ENCODE results near the gene S1PR3. TPM values are rescaled to one million over a fixed set of nuclear protein-coding genes. Genes with fewer than 3 reads are reported as not detected.
A peak's percentile ranks its signal among the peaks of the same experiment; 100 is the strongest.

Gene S1PR3
- total RNA-seq, 8 experiments from 2014 or later, result 0.54 to 117 (median 4.2) TPM

DNA sequence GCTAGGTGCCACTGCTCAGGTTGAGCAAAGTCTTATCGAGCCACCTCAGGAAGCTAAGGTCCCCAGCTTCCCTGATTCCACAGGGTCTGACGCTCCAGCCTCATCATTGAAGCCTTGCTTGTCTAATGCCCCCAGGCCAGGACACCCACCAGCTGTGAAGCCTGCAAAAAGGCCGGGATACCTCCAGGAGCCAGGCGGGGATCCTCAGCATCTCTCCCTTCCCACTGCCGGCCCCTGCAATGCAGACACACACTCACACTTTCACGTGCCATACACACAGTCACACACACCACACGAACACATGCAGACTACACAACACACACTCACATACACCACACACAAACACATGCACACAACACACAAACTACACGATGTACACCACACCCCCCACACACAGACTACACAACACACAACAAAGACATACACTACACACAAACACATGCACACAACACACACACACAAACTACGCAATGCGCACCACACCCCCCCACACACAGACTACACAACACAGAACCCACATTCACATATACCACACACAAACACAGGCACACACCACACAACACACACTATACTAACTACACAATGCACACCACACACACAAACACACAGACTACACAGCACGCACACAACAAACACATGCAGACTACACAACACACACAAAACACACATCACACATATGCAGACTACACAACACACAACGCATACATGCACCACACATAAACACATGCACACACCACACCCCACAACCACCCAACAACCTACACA lies 17.8 kb upstream of the S1PR3 start:
- Histone ChIP-seq H3K4me3 (no peak overlapping the region), H3K27ac (no peak overlapping the region), H3K4me1 (replicated peaks in 1 of 2) (peaks cover 2 to 4% of the 10 kb centered on the region in 2 donors)
- in situ Hi-C loops (cut with MboI; ENCODE audit: low pct_unique_long_range_greater_than_20kb in 2 of 9, low sequenced_read_pairs in 9 of 9, unreplicated experiment in 9 of 9), result no loop called here
- WGBS, 10 experiments, result 79 to 100% (median 94%) methylated on average over 2 to 12 of the region's 12 CpGs; no CpG with 5 or more reads in 2 of the 10 experiments
- no peak for ATAC-seq (replicated peaks in 6 of 8)

DNA sequence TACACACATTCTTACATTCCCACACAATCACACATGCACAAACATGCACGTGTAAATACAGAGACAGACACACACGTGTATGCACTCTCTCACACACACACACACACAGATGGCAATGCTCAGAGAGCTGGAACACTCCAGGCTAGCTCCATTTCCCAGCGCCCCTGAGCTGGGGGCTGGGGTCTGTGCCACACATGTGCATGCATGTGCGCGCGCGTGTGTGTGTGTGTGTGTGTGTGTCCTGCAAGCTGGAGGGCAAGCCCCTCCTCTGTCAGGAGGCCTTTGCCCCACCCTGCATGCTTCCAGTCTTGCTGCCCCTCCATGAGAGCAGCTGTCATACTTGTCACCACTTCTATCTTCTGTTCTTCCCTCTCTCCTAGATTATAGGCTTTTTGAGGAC lies 16.6 kb upstream of the S1PR3 start:
- Histone ChIP-seq H3K4me1 (replicated peaks in 1 of 2) (peaks cover 2 to 4% of the 10 kb centered on the region in 2 donors), H3K27ac (no peak overlapping the region), H3K4me3 (no peak overlapping the region)
- no peak for ATAC-seq (replicated peaks in 6 of 8)
- in situ Hi-C loops (cut with MboI; ENCODE audit: low pct_unique_long_range_greater_than_20kb in 2 of 9, low sequenced_read_pairs in 9 of 9, unreplicated experiment in 9 of 9), result loop anchor here in 4 of 9 experiments (25.0 kb wide), 4 partner anchors 137 to 1287 kb away; no protein-coding TSS in a partner anchor
- 32 to 100% (median 80%) methylated on average over 1 to 6 of the region's 7 CpGs; no CpG with 5 or more reads in 6 of the 10 experiments for WGBS, 10 experiments

GRCh38 chr9:88975966-88976889 lies 15.0 kb upstream of the S1PR3 start:
- ATAC-seq (replicated peaks in 6 of 8), result peak in 2 of 8 experiments; percentile 11 to 55
- 28 to 100% (median 77%) methylated on average over 2 to 6 of the region's 8 CpGs for WGBS, 10 experiments
- Histone ChIP-seq H3K4me1 (replicated peaks in 1 of 2) (peaks cover 0 to 4% of the 10 kb centered on the region in 2 donors), H3K4me3 (no peak overlapping the region), H3K27ac (no peak overlapping the region)
- in situ Hi-C loops (cut with MboI; ENCODE audit: low pct_unique_long_range_greater_than_20kb in 2 of 9, low sequenced_read_pairs in 9 of 9, unreplicated experiment in 9 of 9), result loop anchor here in 4 of 9 experiments (25.0 kb wide), 4 partner anchors 139 to 1289 kb away; no protein-coding TSS in a partner anchor

DNA sequence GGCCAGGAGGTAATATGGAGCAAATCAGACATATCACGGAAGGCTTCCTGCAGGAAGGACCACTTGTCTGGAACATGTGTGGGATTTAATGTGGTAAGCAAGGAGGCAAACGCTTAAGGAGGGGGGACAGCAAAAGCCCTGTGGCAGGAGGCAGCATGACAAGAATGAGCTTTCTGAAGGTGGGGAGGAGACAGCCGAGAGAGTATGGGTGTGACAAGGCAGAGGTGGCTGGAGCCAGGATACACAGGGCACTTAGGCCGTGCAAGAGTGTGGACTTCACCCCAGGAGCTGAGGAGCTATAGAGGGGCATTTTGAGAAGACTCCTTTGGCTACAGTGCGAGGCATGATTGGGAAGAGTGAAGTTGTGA lies 14.4 kb upstream of the S1PR3 start:
- ATAC-seq (replicated peaks in 6 of 8), result no peak
- H3K4me1 ChIP-seq (replicated peaks in 1 of 2), result no peaks in the 10 kb centered on the region
- no peak overlapping the region for H3K4me3 ChIP-seq
- 75 to 100% (median 93%) methylated on average over 2 to 5 of the region's 5 CpGs; no CpG with 5 or more reads in 5 of the 10 experiments for WGBS, 10 experiments
- H3K27ac ChIP-seq, result no peak overlapping the region
- in situ Hi-C loops (cut with MboI; ENCODE audit: low pct_unique_long_range_greater_than_20kb in 2 of 9, low sequenced_read_pairs in 9 of 9, unreplicated experiment in 9 of 9), result loop anchor here in 4 of 9 experiments (25.0 kb wide), 4 partner anchors 140 to 1290 kb away; no protein-coding TSS in a partner anchor

GRCh38 chr9:88978034-88978433 lies 13.2 kb upstream of the S1PR3 start:
- in situ Hi-C loops (cut with MboI; ENCODE audit: low pct_unique_long_range_greater_than_20kb in 2 of 9, low sequenced_read_pairs in 9 of 9, unreplicated experiment in 9 of 9), result loop anchor here in 4 of 9 experiments (25.0 kb wide), 4 partner anchors 141 to 1291 kb away; no protein-coding TSS in a partner anchor
- no peak for ATAC-seq (replicated peaks in 6 of 8)
- H3K27ac ChIP-seq, result no peak overlapping the region
- H3K4me3 ChIP-seq, result no peak overlapping the region
- 40 to 98% (median 83%) methylated on average over 2 to 5 of the region's 5 CpGs; no CpG with 5 or more reads in 2 of the 10 experiments for WGBS, 10 experiments
- no peaks in the 10 kb centered on the region for H3K4me1 ChIP-seq (replicated peaks in 1 of 2)

DNA sequence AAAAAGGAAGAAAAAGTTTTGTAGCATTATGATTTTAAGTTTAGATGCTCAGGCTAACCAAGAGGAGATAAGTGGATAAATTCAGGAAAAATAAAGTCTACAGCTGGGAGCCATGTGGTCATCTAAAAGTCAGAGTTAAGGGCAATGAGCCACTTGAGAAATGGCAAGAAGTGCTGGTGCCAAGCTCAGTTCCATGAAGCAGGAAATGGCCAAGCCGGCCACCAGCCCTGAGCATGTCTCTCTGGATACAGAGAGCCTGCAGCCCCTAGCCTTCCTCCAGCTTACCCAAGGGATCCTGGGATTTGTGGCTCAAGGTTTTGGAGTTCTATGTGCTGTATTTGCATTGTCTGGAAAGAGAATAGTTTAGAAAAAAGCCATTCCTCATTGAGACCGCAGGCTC lies 12.2 kb upstream of the S1PR3 start:
- no peak for ATAC-seq (replicated peaks in 6 of 8)
- Histone ChIP-seq H3K27ac (no peak overlapping the region), H3K4me3 (no peak overlapping the region), H3K4me1 (replicated peaks in 1 of 2) (no peaks in the 10 kb centered on the region)
- 57 to 100% (median 100%) methylated on average over 1 to 2 of the region's 2 CpGs; no CpG with 5 or more reads in 3 of the 10 experiments for WGBS, 10 experiments
- in situ Hi-C loops (cut with MboI; ENCODE audit: low pct_unique_long_range_greater_than_20kb in 2 of 9, low sequenced_read_pairs in 9 of 9, unreplicated experiment in 9 of 9), result loop anchor here in 4 of 9 experiments (25.0 kb wide), 4 partner anchors 142 to 1292 kb away; no protein-coding TSS in a partner anchor

- in situ Hi-C loops (cut with MboI; ENCODE audit: low pct_unique_long_range_greater_than_20kb in 2 of 9, low sequenced_read_pairs in 9 of 9, unreplicated experiment in 9 of 9), result loop anchor here in 4 of 9 experiments (25.0 kb wide), 4 partner anchors 142 to 1292 kb away; no protein-coding TSS in a partner anchor
- 78 to 100% (median 83%) methylated on average over 1 to 2 of the region's 2 CpGs; no CpG with 5 or more reads in 5 of the 10 experiments for WGBS, 10 experiments
- Histone ChIP-seq H3K4me1 (replicated peaks in 1 of 2) (no peaks in the 10 kb centered on the region), H3K4me3 (no peak overlapping the region), H3K27ac (no peak overlapping the region)
- no peak for ATAC-seq (replicated peaks in 6 of 8)
Observed at GRCh38 chr9:88979791-88980190, 11.5 kb upstream of the S1PR3 start.

DNA sequence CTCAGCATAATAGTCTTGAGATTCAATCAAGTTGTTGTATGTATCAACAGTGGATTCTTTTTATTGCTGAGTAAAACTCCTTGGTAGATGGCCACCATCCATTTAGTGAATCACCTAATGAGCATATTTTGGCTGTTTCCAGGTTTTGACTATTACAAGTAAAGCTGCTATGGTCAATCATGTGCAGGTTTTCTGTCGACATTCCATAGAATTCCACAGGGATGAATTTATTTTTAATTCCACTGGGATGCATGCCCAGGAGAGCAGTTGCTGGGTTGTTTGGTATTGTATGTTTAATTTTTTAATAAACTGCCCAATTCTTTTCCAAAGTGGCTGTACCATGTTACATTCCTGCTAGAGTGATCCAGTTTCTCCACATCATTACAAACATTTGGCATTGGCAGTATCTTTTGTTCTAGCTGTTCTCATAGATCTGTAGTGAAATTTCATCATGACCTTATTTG lies 10.5 kb upstream of the S1PR3 start:
- Histone ChIP-seq H3K4me3 (no peak overlapping the region), H3K4me1 (replicated peaks in 1 of 2) (no peaks in the 10 kb centered on the region), H3K27ac (no peak overlapping the region)
- in situ Hi-C loops (cut with MboI; ENCODE audit: low pct_unique_long_range_greater_than_20kb in 2 of 9, low sequenced_read_pairs in 9 of 9, unreplicated experiment in 9 of 9), result loop anchor here in 4 of 9 experiments (25.0 kb wide), 4 partner anchors 143 to 1293 kb away; no protein-coding TSS in a partner anchor
- 0 to 83% (median 40%) methylated on average over 1 of the region's 1 CpG; no CpG with 5 or more reads in 2 of the 10 experiments for WGBS, 10 experiments
- peak in 1 of 8 experiments; percentile 80 for ATAC-seq (replicated peaks in 6 of 8)

DNA sequence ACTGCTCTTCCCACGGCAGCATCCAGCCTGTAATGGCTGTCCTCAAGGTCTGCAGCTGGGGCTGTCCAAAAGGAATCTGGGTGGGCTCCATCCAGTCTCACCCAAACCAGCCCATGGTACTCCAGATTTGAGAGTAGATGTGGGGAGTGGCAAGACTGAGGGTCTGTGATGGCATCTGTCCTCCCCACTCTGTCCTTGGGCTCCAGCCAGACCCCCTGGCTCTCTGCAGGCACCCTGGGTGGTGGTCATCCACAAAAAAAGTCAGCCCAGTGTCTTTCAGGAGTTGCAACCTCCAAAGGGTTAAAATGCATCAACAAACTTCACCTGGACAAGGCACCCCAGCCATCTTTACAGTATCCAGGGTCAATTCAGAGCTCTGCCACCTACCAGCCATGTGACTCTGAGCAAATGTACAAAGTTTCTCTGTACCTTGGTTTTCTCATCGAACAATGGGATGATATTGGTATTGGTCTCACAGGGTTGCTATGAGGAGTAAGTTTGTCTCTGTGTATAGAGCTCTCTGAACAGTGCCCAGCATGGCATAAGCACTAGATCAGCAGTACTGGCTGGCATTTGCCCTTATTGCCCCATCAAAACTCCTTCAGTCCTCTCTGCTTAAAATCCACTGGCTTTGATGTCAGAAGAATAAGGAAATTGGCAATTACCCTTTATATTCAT lies 7.3 kb upstream of the S1PR3 start:
- in situ Hi-C loops (cut with MboI; ENCODE audit: low pct_unique_long_range_greater_than_20kb in 2 of 9, low sequenced_read_pairs in 9 of 9, unreplicated experiment in 9 of 9), result loop anchor here in 4 of 9 experiments (25.0 kb wide), 4 partner anchors 147 to 1297 kb away; no protein-coding TSS in a partner anchor
- H3K4me1 ChIP-seq (replicated peaks in 1 of 2), result no peaks in the 10 kb centered on the region
- ATAC-seq (replicated peaks in 6 of 8), result peak in 1 of 8 experiments; percentile 47

GRCh38 chr9:88984543-88984883 lies 6.8 kb upstream of the S1PR3 start:
- WGBS, 10 experiments, result 0 to 100% (median 49%) methylated on average over 1 to 4 of the region's 4 CpGs; no CpG with 5 or more reads in 2 of the 10 experiments
- in situ Hi-C loops (cut with MboI; ENCODE audit: low pct_unique_long_range_greater_than_20kb in 2 of 9, low sequenced_read_pairs in 9 of 9, unreplicated experiment in 9 of 9), result loop anchor here in 4 of 9 experiments (25.0 kb wide), 4 partner anchors 147 to 1297 kb away; no protein-coding TSS in a partner anchor
- H3K4me3 ChIP-seq, result no peak overlapping the region
- H3K4me1 ChIP-seq (replicated peaks in 1 of 2), result no peaks in the 10 kb centered on the region
- ATAC-seq (replicated peaks in 6 of 8), result peak in 3 of 8 experiments; percentile 65 to 95 (median 76)
- no peak overlapping the region for H3K27ac ChIP-seq

More for the DNA sequence above, 7.3 kb upstream of the S1PR3 start:
- Histone ChIP-seq H3K27ac (no peak overlapping the region), H3K4me3 (no peak overlapping the region)
- 60 to 100% (median 92%) methylated on average over 1 of the region's 2 CpGs; no CpG with 5 or more reads in 6 of the 10 experiments for WGBS, 10 experiments

DNA sequence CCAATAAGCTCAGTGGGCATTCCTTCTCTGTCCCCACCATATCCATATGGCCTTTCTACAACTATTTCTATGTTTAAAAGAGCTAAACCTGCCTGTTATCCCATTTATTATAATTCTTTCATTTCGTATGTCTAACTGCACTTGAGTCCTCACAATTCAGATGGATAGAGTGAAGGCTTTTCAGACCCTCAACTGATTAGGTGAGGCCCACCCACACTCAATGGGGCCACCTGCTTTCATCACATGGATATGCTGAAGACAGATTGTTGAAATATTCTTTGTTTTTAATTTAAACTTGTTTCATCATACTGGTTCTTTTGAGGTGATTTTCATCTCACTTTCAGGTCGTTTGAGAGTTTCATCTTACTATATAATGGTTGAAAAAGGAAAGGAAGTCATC lies 5.7 kb upstream of the S1PR3 start:
- peaks cover 0 to 3% of the 10 kb centered on the region in 2 donors for H3K4me1 ChIP-seq (replicated peaks in 1 of 2)
- H3K4me3 ChIP-seq, result no peak overlapping the region
- no peak for ATAC-seq (replicated peaks in 6 of 8)
- in situ Hi-C loops (cut with MboI; ENCODE audit: low pct_unique_long_range_greater_than_20kb in 2 of 9, low sequenced_read_pairs in 9 of 9, unreplicated experiment in 9 of 9), result loop anchor here in 4 of 9 experiments (25.0 kb wide), 4 partner anchors 148 to 1298 kb away; no protein-coding TSS in a partner anchor
- 17 to 92% (median 70%) methylated on average over 1 to 2 of the region's 2 CpGs; no CpG with 5 or more reads in 1 of the 10 experiments for WGBS, 10 experiments
- H3K27ac ChIP-seq, result no peak overlapping the region

GRCh38 chr9:88986776-88987175 lies 4.5 kb upstream of the S1PR3 start:
- H3K27ac ChIP-seq, result no peak overlapping the region
- H3K4me1 ChIP-seq (replicated peaks in 1 of 2), result peaks cover 0 to 4% of the 10 kb centered on the region in 2 donors
- no peak for ATAC-seq (replicated peaks in 6 of 8)
- H3K4me3 ChIP-seq, result no peak overlapping the region
- WGBS, 10 experiments, result 17 to 100% (median 78%) methylated on average over 1 to 3 of the region's 3 CpGs; no CpG with 5 or more reads in 2 of the 10 experiments
- in situ Hi-C loops (cut with MboI; ENCODE audit: low pct_unique_long_range_greater_than_20kb in 2 of 9, low sequenced_read_pairs in 9 of 9, unreplicated experiment in 9 of 9), result loop anchor here in 4 of 9 experiments (25.0 kb wide), 4 partner anchors 149 to 1299 kb away; no protein-coding TSS in a partner anchor

Measured in motor neuron (in vitro differentiated cells).